Glomerular endothelial cell (primary cell): ENCODE data around the gene SPOP. TPM values are rescaled to one million over a fixed set of nuclear protein-coding genes. Genes with fewer than 3 reads are reported as not detected.
"Not testable (repeated sequence)": the region's sequence is repeated elsewhere in the genome, so short reads cannot be mapped to it uniquely, and the experiment has no call there.

Experiments used
- DNase-seq: peaks from one replicate; pipeline ENCODE4 v3.0.0-alpha.2; 2011; ENCODE audit warnings: low read depth, low spot score; ENCODE audit errors: extremely low read depth
- total RNA-seq: library from RNA; depleted of rRNA; stranded (reverse); fragments of >200 nt; gene quantifications from 2 replicates; pipeline ENCODE4 v1.2.3, GENCODE V29; 2015

Gene SPOP
- total RNA-seq, 1 donor from 2014 or later = 48.1 TPM

DNA sequence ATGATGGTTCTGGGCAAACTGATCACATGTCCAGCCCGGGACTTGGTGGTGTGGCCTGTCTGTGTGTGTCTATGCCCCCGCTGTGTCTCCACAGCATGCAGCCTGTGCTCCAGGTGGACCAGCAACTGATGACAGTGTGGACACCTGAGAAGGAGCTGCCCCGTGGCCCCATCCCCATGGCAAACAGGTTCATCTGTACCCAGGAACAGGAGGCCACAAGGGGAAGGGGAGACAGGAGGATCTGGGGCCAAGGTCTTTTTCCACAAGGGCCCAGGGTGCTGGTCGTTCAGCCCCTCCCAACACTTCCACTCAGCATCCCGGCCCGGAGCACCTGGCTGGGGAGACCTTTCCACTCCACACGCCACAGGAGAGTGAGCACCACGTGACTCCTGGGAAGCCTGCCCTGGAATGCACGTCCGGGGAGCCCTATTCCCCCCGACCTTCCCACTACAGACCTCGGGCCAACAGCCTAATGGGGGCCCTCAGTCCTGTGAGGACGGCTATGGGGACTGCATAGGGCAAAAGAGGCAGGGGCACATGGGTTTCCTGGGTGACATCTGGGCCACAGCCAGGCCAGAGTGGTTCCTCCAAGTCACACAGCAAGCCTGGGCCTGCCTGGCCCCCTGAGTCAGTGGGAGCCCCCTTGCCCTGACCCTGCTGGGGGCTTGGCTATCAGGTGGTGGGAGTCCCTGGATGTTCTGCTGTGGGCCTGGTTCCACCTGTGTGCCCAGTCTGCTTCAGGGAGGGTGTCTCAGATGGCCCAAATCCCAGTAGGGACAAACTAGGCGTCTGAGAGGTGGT, 123.0 kb downstream of the SPOP start:
- DNase-seq = no peak

DNA sequence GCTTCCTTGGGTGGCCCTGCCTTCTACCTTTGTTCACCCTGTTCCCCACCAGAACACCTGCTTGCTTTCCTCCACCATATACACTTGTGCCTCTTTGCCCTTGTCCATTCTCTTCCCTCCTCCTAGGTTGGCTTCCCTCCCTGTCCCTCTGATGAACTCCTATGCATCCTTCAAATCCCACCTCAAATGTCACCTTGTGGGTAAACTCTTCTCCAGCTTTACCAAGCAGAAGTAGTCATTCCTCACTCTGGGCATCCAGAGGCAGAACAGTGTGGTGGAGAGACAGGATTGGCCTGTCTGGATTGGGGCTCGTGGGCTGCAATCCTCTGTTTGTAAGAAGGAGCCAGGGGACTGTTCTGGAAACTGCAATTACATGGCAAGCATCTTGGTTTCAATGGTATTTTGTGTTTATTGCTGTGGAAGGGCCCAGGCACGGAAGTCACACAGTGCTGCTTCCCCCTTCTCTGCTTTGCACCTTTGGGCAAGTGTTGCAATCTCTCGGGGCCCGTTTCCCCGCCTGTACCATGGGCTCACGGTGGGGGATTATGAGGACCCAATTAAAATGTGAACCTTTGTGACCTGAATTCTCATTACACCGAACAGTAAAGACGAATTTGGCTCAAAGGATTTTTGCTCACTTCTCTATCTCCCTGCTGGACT, 124.1 kb downstream of the SPOP start:
- DNase-seq = no peak

DNA sequence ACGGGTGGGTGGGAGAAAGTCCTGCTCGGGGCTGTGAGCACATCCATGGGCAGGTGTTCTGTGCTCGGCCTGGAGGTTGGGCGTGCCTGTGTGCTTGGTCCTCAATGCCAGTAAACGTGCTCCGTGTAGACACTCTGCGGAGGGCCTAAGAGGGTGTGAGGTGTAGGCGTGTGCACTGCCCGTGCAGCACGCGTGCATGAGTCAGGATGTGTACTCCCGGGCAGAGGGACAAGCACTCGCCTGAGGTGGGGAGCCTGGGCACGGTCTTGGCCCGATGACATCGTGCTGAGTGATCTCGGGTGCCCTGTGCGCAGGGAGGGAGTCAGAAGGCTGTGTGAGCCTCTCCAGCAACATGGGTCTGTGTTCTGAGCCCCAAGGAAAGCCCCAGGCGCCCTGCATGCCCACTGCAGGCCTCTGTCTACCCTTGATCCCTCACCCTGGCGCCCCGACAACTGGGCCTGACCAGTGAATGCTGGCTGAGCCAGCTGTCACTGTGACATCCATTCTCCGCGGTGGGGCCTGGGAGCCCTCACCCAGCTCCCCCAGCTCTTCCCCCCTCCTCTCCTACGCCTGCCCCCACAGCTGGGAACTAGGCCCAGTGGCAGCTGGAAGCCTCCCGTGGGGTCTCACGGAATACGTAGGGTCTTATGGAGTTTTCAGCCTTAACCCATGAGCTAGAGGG, 125.7 kb downstream of the SPOP start:
- no peak for DNase-seq

DNA sequence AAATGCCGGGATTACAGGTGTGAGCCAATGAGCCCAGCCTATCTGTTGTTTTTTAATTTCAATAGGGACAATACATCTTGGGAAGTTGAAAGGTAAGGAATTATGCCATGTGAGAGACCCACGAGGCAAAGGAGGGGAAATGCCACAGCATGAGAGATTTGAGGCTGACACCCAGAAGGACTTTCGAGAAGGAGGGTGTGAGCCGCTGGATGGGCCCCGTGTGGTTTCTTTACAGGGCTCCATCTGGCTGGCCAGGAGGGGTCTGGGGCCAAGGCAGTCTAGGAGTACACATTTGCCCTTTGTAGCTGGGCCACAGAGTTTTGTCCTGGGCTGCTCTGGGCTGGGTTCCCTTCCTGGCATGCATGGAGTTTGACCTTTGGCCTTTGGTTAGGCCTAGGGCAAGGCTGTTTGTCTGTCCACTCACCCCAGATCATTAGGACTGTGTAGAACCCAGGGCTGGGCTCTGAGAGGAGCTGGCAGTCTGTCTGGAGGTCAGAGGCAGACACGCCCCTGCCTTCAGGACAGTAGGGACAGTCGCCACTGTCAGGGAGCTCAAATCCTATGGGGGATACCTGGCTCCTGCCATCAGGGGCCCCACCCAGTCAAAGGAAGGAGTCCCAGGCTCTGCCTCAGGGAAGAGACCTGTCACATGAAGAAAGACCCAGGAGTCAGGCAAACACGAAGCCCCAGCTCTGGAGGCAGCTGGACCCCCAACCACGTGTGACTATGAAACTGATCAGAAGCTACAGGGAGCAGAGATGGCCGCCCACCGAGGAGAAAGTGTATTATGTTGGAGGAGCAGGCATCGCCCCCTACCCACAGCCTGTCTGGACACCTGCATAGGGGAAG, 126.5 kb downstream of the SPOP start:
- DNase-seq = no peak

DNA sequence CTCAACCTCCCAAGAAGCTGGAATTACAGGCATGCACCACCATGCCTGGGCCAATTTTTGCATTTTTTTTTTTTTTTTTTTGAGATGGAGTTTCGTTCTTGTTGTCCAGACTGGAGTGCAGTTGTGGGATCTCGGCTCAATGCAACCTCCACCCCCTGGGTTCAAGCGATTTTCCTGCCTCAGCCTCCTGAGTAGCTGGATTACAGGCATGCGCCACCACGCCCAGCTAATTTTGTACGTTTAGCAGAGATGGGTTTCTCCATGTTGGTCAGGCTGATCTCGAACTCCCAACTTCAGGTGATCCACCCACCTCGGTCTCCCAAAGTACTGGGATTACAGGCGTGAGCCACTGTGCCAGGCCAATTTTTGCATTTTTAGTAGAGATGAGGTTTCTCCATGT, 127.1 kb downstream of the SPOP start:
- not testable (repeated sequence) for DNase-seq

DNA sequence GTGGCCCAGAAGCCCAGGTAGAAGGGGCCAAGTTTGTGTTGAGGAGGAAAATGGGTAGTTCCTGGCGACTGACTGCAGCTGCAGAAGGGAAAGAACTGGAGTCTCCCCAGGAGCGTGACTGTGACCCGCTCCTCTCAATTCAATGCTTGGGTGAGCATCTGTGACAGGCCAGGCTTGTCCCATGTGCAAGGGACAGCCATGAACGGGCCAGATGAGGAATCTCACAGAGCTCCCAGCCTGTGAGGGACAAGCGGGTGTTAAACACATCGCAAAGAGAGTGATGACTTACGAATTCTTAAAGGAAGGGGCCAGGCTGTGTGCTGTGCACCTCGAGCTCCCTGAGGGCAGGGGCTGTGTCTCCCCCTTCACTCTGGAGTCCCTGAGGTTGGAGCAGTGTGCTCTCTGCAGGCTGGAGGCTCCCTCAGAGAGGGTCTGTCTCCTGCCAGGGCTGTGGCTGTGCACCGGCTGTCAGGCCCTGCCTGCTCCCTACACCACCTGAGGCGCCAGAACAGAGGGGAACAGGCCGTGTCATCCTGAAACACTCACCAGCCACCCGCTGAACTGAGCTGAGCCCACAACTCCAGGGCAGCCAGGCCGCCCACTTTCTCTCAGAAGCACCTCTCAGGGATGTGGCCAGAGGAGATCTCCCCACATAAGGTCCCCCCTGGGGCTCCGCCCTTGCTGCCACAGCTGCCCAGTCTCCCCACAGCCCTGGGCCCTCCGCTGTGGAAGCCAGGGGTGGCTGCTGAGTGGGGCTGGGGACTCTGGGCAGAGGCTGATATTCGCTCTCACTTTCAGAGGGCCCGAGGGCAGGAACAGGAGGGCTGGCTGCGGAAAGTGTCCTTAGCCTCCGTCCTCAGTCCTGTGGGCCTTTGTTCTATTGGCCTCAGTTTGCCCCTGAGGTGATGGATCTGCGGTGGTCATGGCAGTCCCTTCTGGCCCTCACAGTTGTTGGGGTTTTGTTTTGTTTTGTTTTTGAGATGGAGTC, 127.9 kb downstream of the SPOP start:
- DNase-seq = no peak

DNA sequence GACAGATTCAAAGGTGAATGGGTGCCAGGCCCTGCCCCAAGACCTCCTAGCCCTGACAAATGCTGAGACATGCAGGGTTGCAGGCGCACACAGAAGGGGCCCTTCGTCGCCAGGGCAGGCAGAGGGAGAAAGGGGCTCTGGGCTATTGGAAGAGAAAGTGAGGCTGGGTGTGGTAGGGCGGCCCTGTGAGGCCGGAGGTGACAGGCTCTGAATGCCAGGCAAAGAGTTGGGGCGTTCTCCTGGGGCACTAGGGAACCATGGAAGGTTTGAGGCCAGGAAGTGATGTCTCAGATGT, 128.6 kb downstream of the SPOP start:
- DNase-seq = no peak

Other genes starting within 250 kb of the SPOP start
- gene NGFR, start 182.8 kb downstream of the SPOP start, total RNA-seq = not detected in 2 replicates
- 0.63 and 3.9 TPM in 2 replicates for gene NXPH3, start 102.2 kb downstream of the SPOP start, total RNA-seq
- 54.4 and 60.1 TPM in 2 replicates for gene SLC35B1, start 29.9 kb upstream of the SPOP start, total RNA-seq
- 4.0 and 8.1 TPM in 2 replicates for gene FAM117A, start 86.0 kb upstream of the SPOP start, total RNA-seq
- 23.7 and 34.4 TPM in 2 replicates for gene KAT7, start 110.6 kb upstream of the SPOP start, total RNA-seq
- gene TAC4, start 170.0 kb upstream of the SPOP start, total RNA-seq = not detected in 2 replicates